Spleen (tissue), 11 donors: ENCODE data around the gene CYS1. TPM values are rescaled to one million over a fixed set of nuclear protein-coding genes. Genes with fewer than 3 reads are reported as not detected.
A peak's percentile ranks its signal among the peaks of the same experiment; 100 is the strongest.

Experiments used
- DNase-seq: peaks from one replicate; pipeline ENCODE4 v3.0.0-alpha.2; 2020
- H3K27ac ChIP-seq, 8 donors: fragments of 200-600 bp; sonication (generic) in 7 of 8; 1 replicate in 4 of 8; 2 replicates in 4 of 8; pipeline versions ENCODE4 v1.5.0 to v1.8.0; 2016 to 2021; ENCODE audit warnings: inconsistent platforms in 4 of 8, mild to moderate bottlenecking in 4 of 8, moderate library complexity in 1 of 8
- H3K27me3 ChIP-seq, 7 donors: fragments of 200-600 bp; sonication (generic) in 6 of 7; replicated peaks in 1 of 7; 1 replicate in 4 of 7; 2 replicates in 3 of 7; pipeline versions ENCODE4 v1.5.0 to v1.8.0; 2016 to 2021; ENCODE audit warnings: inconsistent platforms in 3 of 7, mild to moderate bottlenecking in 1 of 7
- H3K36me3 ChIP-seq, 6 donors: fragments of 200-600 bp; sonication (generic) in 5 of 6; 1 replicate in 4 of 6; 2 replicates in 2 of 6; pipeline versions ENCODE4 v1.5.0 to v1.8.0; 2016 to 2021; ENCODE audit warnings: inconsistent platforms in 2 of 6
- H3K4me1 ChIP-seq, 6 donors: fragments of 200-600 bp; sonication (generic) in 5 of 6; 1 replicate in 3 of 6; 2 replicates in 3 of 6; pipeline versions ENCODE4 v1.5.0 to v1.8.0; 2016 to 2021; ENCODE audit warnings: inconsistent platforms in 3 of 6
- H3K4me3 ChIP-seq, 8 donors: fragments of 200-600 bp; sonication (generic) in 7 of 8; 1 replicate in 4 of 8; 2 replicates in 4 of 8; pipeline versions ENCODE4 v1.5.0 to v1.8.0; 2016 to 2021; ENCODE audit warnings: inconsistent platforms in 4 of 8, mild to moderate bottlenecking in 4 of 8, moderate library complexity in 2 of 8
- H3K9me3 ChIP-seq, 8 donors: fragments of 200-600 bp; sonication (generic) in 7 of 8; 1 replicate in 4 of 8; 2 replicates in 4 of 8; pipeline versions ENCODE4 v1.5.0 to v1.8.0; 2016 to 2021; ENCODE audit warnings: inconsistent platforms in 4 of 8
- POLR2A ChIP-seq, 3 donors: fragments of 450-650 bp; IDR thresholded peaks; one replicate each; pipeline ENCODE4 v1.5.1; 2017; ENCODE audit warnings: antibody characterized with exemption in 3 of 3, mild to moderate bottlenecking in 1 of 3
- POLR2AphosphoS5 ChIP-seq, 3 donors: sonication (generic); formaldehyde crosslinking; IDR thresholded peaks; one replicate each; pipeline ENCODE4 v1.5.1; 2017; ENCODE audit warnings: antibody characterized with exemption in 3 of 3
- WGBS, 5 donors: extraction: QIAGEN DNeasy Blood & Tissue Kit in 3 of 5; methylation state at CpG; one replicate each; pipeline versions ENCODE4 v1.1.5 to v1.1.7; 2013 to 2018; 5-methylcytosine and 5-hydroxymethylcytosine counted together
- intact Hi-C: fragments of 100-400 bp; cut with DNase I; formaldehyde crosslinking; loops from one replicate; pipeline ENCODE4 v1.15.0; 2023; ENCODE audit warnings: low total_unique reads
- polyA plus RNA-seq, 3 donors: library from polyadenylated mRNA; stranded (reverse); fragments of 200-250 nt; gene quantifications; one replicate each; pipeline ENCODE4 v1.2.1, GENCODE V29; 2013
- total RNA-seq, 7 donors: library from RNA; depleted of rRNA in 3 of 7; stranded (reverse); fragments of >200 nt in 3 of 7; fragmentation: NEBNext Ultra II Directional in 4 of 7; extraction: Animal tissue kit (Norgen Biotek cat#: 25700) in 4 of 7; gene quantifications; one replicate each; pipeline versions ENCODE4 v1.1.0 to v1.2.1, GENCODE V29; 2016 to 2021
- TF ChIP-seq, protein P1 (sequence below), 11 experiments: fragments of 200-600 bp in 7 of 11; fragments of 450-650 bp in 4 of 11; sonication (generic) in 4 of 11; IDR thresholded peaks in 8 of 11; conservative IDR thresholded peaks in 3 of 11; 1 replicate in 7 of 11; 2 replicates in 4 of 11; pipeline versions ENCODE4 v1.4.0 to v1.8.0; 2016 to 2021; ENCODE audit warnings: antibody characterized with exemption in 11 of 11, inconsistent platforms in 4 of 11, mild to moderate bottlenecking in 1 of 11
- donor health status: healthy with polysubstance abuse.
- donor health status: DM: no; HTN: no; CAD: no; lungs with moderate emphysema.
- donor health status: DM: no; HTN: no; CAD: no.
- donor health status: Bipolar disorder and iron deficiency.
- donor health status: healthy.
- donor health status: DM: no; HTN: no; CAD: no.
- donor health status: DM: yes; HTN: yes; CAD: no.

Gene CYS1
- total and polyA plus RNA-seq, 10 donors: 0.38 to 2.9 (median 1.3) TPM

DNA sequence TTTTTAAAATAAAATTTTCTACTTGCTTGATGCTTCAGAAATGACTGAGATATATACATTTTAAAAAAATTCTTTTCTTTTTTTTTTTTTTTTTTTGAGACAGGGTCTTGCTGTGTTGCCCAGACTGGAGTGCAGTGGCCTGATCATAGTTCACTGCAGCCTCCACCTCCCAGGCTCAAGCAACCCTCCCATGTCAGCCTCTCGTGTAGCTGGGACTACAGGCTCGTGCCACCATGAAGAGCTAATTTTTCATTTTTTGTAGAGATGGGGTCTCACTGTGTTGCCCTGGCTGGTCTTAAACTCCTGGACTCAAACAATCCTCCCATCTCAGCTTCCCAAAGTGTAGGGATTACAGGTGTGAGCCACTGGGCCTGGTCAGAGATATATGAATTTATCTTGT, 12.9 kb downstream of the CYS1 start:
- Histone ChIP-seq H3K36me3 (no peaks in the 10 kb centered on the region), H3K4me3 (no peak overlapping the region), H3K27ac (no peak overlapping the region), H3K9me3 (peaks cover 0 to 6% (median 3%) of the 10 kb centered on the region in 8 donors), H3K27me3 (no peaks in the 10 kb centered on the region), H3K4me1 (peaks cover 0 to 12% (median 5%) of the 10 kb centered on the region in 6 donors)
- TF ChIP-seq POLR2AphosphoS5 (IDR thresholded peaks at IDR 0.05) (no peak), POLR2A (IDR thresholded peaks at IDR 0.05) (no peak)
- TF ChIP-seq, protein P1, sequence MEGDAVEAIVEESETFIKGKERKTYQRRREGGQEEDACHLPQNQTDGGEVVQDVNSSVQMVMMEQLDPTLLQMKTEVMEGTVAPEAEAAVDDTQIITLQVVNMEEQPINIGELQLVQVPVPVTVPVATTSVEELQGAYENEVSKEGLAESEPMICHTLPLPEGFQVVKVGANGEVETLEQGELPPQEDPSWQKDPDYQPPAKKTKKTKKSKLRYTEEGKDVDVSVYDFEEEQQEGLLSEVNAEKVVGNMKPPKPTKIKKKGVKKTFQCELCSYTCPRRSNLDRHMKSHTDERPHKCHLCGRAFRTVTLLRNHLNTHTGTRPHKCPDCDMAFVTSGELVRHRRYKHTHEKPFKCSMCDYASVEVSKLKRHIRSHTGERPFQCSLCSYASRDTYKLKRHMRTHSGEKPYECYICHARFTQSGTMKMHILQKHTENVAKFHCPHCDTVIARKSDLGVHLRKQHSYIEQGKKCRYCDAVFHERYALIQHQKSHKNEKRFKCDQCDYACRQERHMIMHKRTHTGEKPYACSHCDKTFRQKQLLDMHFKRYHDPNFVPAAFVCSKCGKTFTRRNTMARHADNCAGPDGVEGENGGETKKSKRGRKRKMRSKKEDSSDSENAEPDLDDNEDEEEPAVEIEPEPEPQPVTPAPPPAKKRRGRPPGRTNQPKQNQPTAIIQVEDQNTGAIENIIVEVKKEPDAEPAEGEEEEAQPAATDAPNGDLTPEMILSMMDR (IDR thresholded peaks at IDR 0.05 in 8 of 11, conservative IDR thresholded peaks at IDR 0.05 in 3 of 11): no peak
- intact Hi-C loops: no loop called here
- DNase-seq: no peak
- WGBS, 5 donors: 73 to 98% (median 90%) methylated on average over 2 of the region's 2 CpGs

DNA sequence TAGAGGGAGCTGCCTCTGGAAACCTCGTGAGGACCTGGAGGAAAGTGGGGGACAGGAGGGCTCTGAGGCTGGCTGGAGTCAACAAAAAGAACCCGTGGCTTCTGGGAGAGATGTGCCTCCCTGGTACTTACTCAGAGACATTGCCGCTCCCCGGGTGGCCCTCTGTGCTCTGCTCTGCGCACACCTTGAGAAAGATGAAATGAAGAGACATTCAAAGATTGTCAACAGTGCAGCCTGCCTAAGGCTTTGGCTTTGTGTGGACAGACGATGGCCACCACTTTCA, 14.5 kb downstream of the CYS1 start:
- TF ChIP-seq POLR2A (IDR thresholded peaks at IDR 0.05) (no peak), POLR2AphosphoS5 (IDR thresholded peaks at IDR 0.05) (no peak)
- TF ChIP-seq, protein P1 (IDR thresholded peaks at IDR 0.05 in 8 of 11, conservative IDR thresholded peaks at IDR 0.05 in 3 of 11): no peak
- Histone ChIP-seq H3K4me1 (peaks cover 0 to 10% (median 5%) of the 10 kb centered on the region in 6 donors), H3K9me3 (peaks cover 0 to 6% (median 3%) of the 10 kb centered on the region in 8 donors), H3K27ac (no peak overlapping the region), H3K27me3 (no peaks in the 10 kb centered on the region), H3K36me3 (no peaks in the 10 kb centered on the region), H3K4me3 (no peak overlapping the region)
- 76 to 93% (median 85%) methylated on average over 6 of the region's 6 CpGs for WGBS, 5 donors
- peak; percentile 8 for DNase-seq
- intact Hi-C loops: no loop called here

DNA sequence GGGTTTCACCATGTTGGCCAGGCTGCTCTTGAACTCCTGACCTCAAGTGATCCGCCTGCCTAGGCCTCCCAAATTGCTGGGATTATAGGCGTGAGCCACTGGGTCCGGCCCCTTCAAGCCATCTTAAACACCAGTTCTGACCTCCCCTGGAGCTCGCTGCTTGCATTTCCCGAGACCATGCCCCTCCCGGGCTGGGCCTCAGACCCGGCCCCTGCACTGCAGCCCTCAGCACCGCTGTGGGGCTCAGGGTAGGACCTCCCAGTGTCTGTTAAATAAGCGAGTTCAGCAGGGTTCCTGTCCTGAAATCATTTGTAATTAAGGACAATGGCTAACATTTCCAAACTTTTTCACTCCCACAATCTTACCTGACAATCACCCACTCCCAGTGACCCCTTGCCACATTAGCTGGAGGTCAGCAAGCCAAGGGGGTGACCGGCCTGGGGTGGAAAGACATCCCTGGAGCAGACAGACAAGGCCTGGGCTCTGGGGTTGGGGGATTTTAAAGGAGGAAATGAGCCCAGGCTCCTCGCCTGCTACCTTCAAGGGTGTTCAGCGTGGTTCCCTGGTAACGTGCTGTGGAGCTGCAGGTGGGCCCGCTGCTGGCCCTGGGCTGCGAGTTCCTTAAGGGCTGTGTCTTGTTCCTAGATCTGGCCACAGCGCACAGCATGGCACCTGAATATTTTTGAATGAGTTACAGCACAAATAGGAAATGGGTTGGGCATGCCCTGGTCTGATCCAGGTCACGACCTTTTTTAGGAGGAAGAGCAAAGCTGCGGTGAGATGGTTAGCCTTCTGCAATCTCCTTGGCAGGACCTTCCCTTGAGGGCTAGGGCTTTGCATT, 15.1 kb downstream of the CYS1 start:
- Histone ChIP-seq H3K27ac (no peak overlapping the region), H3K36me3 (no peaks in the 10 kb centered on the region), H3K4me1 (peaks cover 0 to 10% (median 5%) of the 10 kb centered on the region in 6 donors), H3K27me3 (no peaks in the 10 kb centered on the region), H3K4me3 (no peak overlapping the region), H3K9me3 (peaks cover 0 to 6% (median 3%) of the 10 kb centered on the region in 8 donors)
- 64 to 85% (median 82%) methylated on average over 11 to 18 of the region's 18 CpGs for WGBS, 5 donors
- DNase-seq: peak; percentile 71
- TF ChIP-seq POLR2A (IDR thresholded peaks at IDR 0.05): no peak
- no peak for TF ChIP-seq POLR2AphosphoS5 (IDR thresholded peaks at IDR 0.05)
- TF ChIP-seq, protein P1 (IDR thresholded peaks at IDR 0.05 in 8 of 11, conservative IDR thresholded peaks at IDR 0.05 in 3 of 11): no peak
- intact Hi-C loops: no loop called here

DNA sequence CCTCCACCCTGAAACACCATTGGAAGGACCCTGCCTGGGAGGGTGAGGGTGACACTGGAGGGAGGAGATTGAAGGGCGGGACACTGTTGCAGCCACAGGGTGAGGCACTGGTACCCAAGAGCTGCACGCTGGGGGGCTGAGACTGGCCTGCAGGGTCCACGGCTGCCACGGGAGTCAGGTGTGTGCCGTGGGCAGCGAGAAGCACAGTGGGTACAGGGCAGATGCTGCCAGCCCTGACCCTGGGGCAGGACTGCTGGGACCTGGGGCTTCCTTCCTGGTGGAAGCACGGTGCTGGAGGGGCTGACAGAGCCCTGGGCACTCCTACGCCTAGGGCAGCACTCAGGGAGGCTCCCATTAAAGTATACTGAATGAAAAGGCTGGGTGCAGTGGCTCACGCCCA, 16.6 kb downstream of the CYS1 start:
- H3K4me1 ChIP-seq: peaks cover 0 to 11% (median 5%) of the 10 kb centered on the region in 6 donors
- H3K9me3 ChIP-seq: peaks cover 0 to 6% (median 3%) of the 10 kb centered on the region in 8 donors
- no peak for DNase-seq
- intact Hi-C loops: no loop called here
- TF ChIP-seq, protein P1 (IDR thresholded peaks at IDR 0.05 in 8 of 11, conservative IDR thresholded peaks at IDR 0.05 in 3 of 11): no peak
- TF ChIP-seq POLR2A (IDR thresholded peaks at IDR 0.05) (no peak), POLR2AphosphoS5 (IDR thresholded peaks at IDR 0.05) (no peak)
- WGBS, 5 donors: 82 to 93% (median 90%) methylated on average over 8 to 9 of the region's 9 CpGs
- no peak overlapping the region for H3K27ac ChIP-seq
- no peaks in the 10 kb centered on the region for H3K27me3 ChIP-seq
- H3K36me3 ChIP-seq: no peaks in the 10 kb centered on the region
- H3K4me3 ChIP-seq: no peak overlapping the region
